Activated CD8-positive, alpha-beta T cell treated with anti-CD3 and anti-CD28 coated beads, Interleukin-2, amount 10 ng/mL, durations not matched to agents 7 days and 5 days (primary cell): ENCODE data around the gene REEP6. TPM values are rescaled to one million over a fixed set of nuclear protein-coding genes. Genes with fewer than 3 reads are reported as not detected.
"Not testable (repeated sequence)": the region's sequence is repeated elsewhere in the genome, so short reads cannot be mapped to it uniquely, and the experiment has no call there.

Experiments used
- ATAC-seq: fragments of 150-1000 bp; cut with Tn5 transposase; one replicate; pipeline ENCODE4 v1.10.0; 2021; ENCODE audit warnings: moderate library complexity
- CTCF ChIA-PET: fragments of 350-600 bp; sonication (Branson Sonifier 250); formaldehyde crosslinking; loops from one replicate; lab custom pipeline; 2021; ENCODE audit warnings: antibody characterized with exemption; lab: Charles Lee
- POLR2A ChIA-PET: fragments of 350-600 bp; sonication (Branson Sonifier 250); formaldehyde crosslinking; loops from one replicate; lab custom pipeline; 2021; ENCODE audit warnings: antibody characterized with exemption; lab: Charles Lee
- DNase-seq: peaks from one replicate; pipeline ENCODE4 v3.0.0-alpha.2; 2020
- H3K27ac Mint-ChIP-seq: one replicate; pipeline ENCODE4 v1.8.0; 2021; ENCODE audit warnings: mild to moderate bottlenecking, mixed read lengths
- H3K27me3 Mint-ChIP-seq: one replicate; pipeline ENCODE4 v1.8.0; 2021; ENCODE audit warnings: low read depth, mixed read lengths
- H3K36me3 Mint-ChIP-seq: one replicate; pipeline ENCODE4 v1.8.0; 2021; ENCODE audit warnings: low read depth, mixed read lengths
- H3K4me1 Mint-ChIP-seq: one replicate; pipeline ENCODE4 v1.8.0; 2021; ENCODE audit warnings: low read depth, mixed read lengths
- H3K4me3 Mint-ChIP-seq: one replicate; pipeline ENCODE4 v1.8.0; 2021; ENCODE audit warnings: mild to moderate bottlenecking, mixed read lengths
- H3K9me3 Mint-ChIP-seq: one replicate; pipeline ENCODE4 v1.8.0; 2022; ENCODE audit warnings: mixed read lengths; ENCODE audit not compliant: insufficient read depth
- total RNA-seq, 2 experiments: library from RNA; stranded (reverse); gene quantifications; one replicate each; pipeline ENCODE4 v1.2.3, GENCODE V29; 2021

REEP6 gene
- total RNA-seq, 2 experiments from 2014 or later: 1.7 to 1.9 TPM

- ChIA-PET CTCF (no interaction called here), POLR2A (no interaction called here)
- Mint-ChIP-seq H3K27me3 (peaks cover 23% of the 10 kb centered on the region), H3K36me3 (no peaks in the 10 kb centered on the region), H3K27ac (no peak overlapping the region), H3K4me3 (no peak overlapping the region), H3K4me1 (peaks cover 2% of the 10 kb centered on the region), H3K9me3 (no peaks in the 10 kb centered on the region)
- no peak for ATAC-seq
- DNase-seq: no peak
Measured at GRCh38 chr19:1526979-1527649, 36.1 kb downstream of the REEP6 start.

GRCh38 chr19:1527650-1528309, 36.8 kb downstream of the REEP6 start:
- Mint-ChIP-seq H3K9me3 (no peaks in the 10 kb centered on the region), H3K36me3 (no peaks in the 10 kb centered on the region), H3K27me3 (peaks cover 23% of the 10 kb centered on the region), H3K4me3 (no peak overlapping the region), H3K4me1 (peaks cover 2% of the 10 kb centered on the region), H3K27ac (no peak overlapping the region)
- POLR2A ChIA-PET: no interaction called here
- ATAC-seq (no peak), DNase-seq (no peak)
- CTCF ChIA-PET: no interaction called here

GRCh38 chr19:1528596-1529429, 37.8 kb downstream of the REEP6 start:
- no peaks in the 10 kb centered on the region for H3K36me3 Mint-ChIP-seq
- no peak for ATAC-seq
- no peaks in the 10 kb centered on the region for H3K9me3 Mint-ChIP-seq
- peaks cover 19% of the 10 kb centered on the region for H3K27me3 Mint-ChIP-seq
- no peak overlapping the region for H3K27ac Mint-ChIP-seq
- H3K4me1 Mint-ChIP-seq: peaks cover 2% of the 10 kb centered on the region
- ChIA-PET CTCF (no interaction called here), POLR2A (no interaction called here)
- H3K4me3 Mint-ChIP-seq: no peak overlapping the region
- no peak for DNase-seq

DNA sequence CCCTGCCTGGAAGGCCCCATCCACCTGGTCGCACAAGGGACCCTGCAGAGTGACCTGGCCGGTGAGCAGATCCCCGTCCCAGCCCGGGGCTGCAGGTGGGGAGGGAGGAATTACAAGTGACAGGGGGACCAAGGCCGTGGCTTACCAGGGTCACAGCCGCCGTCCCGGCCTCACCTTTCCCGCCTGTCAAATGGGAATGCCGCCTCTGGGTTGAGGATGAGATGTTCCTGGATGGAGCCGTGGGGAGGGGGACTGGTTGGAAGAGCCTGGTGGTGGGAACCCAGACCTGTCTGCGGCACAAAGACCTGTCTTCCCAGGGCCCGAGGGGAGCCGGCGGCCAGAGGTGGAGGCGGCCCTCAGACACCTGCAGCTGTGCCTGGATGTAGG, 38.4 kb downstream of the REEP6 start:
- Mint-ChIP-seq H3K9me3 (no peaks in the 10 kb centered on the region), H3K4me3 (no peak overlapping the region), H3K36me3 (no peaks in the 10 kb centered on the region), H3K27ac (no peak overlapping the region), H3K4me1 (peaks cover 2% of the 10 kb centered on the region), H3K27me3 (peaks cover 17% of the 10 kb centered on the region)
- no peak for ATAC-seq
- ChIA-PET CTCF (no interaction called here), POLR2A (no interaction called here)
- no peak for DNase-seq

DNA sequence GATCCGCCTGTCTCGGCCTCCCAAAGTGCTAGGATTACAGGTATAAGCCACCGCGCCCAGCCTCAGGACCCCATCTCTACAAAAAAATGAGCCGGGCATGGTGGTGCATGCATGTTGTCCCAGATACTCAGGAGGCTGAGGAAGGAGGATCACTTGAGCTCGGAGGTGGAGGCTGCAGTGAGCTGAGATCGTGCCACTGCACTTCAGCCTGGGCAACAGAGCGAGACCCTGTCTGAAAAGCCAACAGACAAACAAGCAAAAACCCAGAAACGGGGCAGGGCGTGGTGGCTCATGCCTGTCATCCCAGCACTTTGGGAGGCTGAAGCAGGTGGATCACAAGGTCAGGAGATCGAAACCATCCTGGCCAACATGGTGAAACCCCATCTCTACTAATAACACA, 39.9 kb downstream of the REEP6 start:
- ATAC-seq, H3K36me3 Mint-ChIP-seq, DNase-seq, H3K27me3 Mint-ChIP-seq, H3K27ac Mint-ChIP-seq, CTCF ChIA-PET, POLR2A ChIA-PET, H3K9me3 Mint-ChIP-seq, H3K4me1 Mint-ChIP-seq, H3K4me3 Mint-ChIP-seq: not testable (repeated sequence)

DNA sequence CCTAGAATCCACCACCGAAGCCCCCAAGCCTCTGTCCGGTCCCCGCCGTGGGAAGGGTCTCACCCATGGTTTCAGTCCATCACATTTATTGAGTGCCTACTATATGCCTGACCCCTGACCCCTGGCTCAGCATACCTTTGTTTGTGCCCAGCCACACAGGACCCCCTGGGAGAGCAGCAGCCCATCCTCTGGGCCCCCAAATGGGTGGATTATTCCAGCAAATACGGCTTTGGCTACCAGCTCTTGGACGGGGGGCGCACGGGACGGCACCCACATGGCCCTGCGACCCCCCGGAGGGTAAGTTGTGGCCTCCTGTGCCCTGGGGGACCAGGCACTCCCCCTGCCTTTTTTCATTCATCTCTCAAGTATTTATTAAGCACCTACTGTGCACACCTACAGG, 40.6 kb downstream of the REEP6 start:
- Mint-ChIP-seq H3K27ac (no peak overlapping the region), H3K4me1 (no peaks in the 10 kb centered on the region), H3K9me3 (no peaks in the 10 kb centered on the region), H3K27me3 (no peaks in the 10 kb centered on the region), H3K4me3 (no peak overlapping the region), H3K36me3 (no peaks in the 10 kb centered on the region)
- ChIA-PET CTCF (no interaction called here), POLR2A (no interaction called here)
- no peak for DNase-seq
- ATAC-seq: no peak

DNA sequence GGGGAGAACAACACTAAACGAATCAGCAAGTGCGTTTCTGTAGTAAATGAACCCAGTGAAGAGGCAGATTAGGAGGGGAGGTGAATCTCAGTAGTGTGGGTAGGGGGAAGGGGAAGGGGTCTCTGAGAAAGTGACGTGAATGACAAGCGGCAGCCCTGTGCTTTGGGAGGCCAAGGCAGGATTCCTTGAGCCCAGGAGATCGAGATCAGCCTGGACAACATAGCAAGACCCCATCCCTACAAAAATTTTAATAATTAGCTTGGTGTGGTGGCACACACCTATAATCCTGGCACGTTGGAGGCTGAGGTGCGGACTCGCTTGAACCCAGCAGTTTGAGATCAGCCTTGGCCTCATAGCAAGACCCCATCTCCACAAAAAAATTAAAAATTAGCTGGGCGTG, 41.0 kb downstream of the REEP6 start:
- CTCF ChIA-PET: no interaction called here
- Mint-ChIP-seq H3K4me1 (no peaks in the 10 kb centered on the region), H3K4me3 (no peak overlapping the region), H3K36me3 (no peaks in the 10 kb centered on the region), H3K27me3 (no peaks in the 10 kb centered on the region), H3K9me3 (no peaks in the 10 kb centered on the region), H3K27ac (no peak overlapping the region)
- ATAC-seq: no peak
- POLR2A ChIA-PET: no interaction called here
- DNase-seq: no peak

GRCh38 chr19:1533510-1534150, 42.6 kb downstream of the REEP6 start:
- no peaks in the 10 kb centered on the region for H3K27me3 Mint-ChIP-seq
- H3K36me3 Mint-ChIP-seq: no peaks in the 10 kb centered on the region
- no peak for DNase-seq
- POLR2A ChIA-PET: no interaction called here
- no peak for ATAC-seq
- CTCF ChIA-PET: no interaction called here
- no peak overlapping the region for H3K4me3 Mint-ChIP-seq
- H3K9me3 Mint-ChIP-seq: no peaks in the 10 kb centered on the region
- H3K4me1 Mint-ChIP-seq: no peaks in the 10 kb centered on the region
- no peak overlapping the region for H3K27ac Mint-ChIP-seq

DNA sequence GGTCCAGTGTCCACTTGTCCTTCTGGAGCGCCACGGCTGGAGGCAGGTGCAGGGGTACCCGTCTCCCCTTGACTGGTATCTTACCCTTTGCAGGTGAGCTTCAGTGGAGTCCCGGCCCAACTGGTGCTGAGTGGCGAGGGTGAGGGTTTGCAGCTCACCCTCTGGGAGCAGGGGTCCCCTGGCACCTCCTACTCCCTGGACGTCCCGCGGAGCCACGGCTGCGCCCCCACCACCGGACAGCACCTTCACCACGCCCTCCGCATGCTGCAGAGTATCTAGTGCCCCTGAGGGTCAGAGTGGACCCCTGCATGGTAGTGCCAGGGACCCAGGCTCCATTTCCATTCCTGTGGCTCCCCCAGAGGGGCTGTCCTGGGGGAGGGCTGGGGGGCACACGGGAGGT, 44.0 kb downstream of the REEP6 start:
- Mint-ChIP-seq H3K4me1 (no peaks in the 10 kb centered on the region), H3K27ac (no peak overlapping the region), H3K4me3 (no peak overlapping the region), H3K36me3 (no peaks in the 10 kb centered on the region), H3K27me3 (no peaks in the 10 kb centered on the region), H3K9me3 (no peaks in the 10 kb centered on the region)
- no peak for ATAC-seq
- DNase-seq: no peak
- ChIA-PET POLR2A (no interaction called here), CTCF (no interaction called here)

GRCh38 chr19:1535699-1536098, 44.7 kb downstream of the REEP6 start:
- H3K27me3 Mint-ChIP-seq, H3K27ac Mint-ChIP-seq, DNase-seq, ATAC-seq, POLR2A ChIA-PET, H3K36me3 Mint-ChIP-seq, H3K4me1 Mint-ChIP-seq, H3K9me3 Mint-ChIP-seq, H3K4me3 Mint-ChIP-seq: not testable (repeated sequence)
- CTCF ChIA-PET: interaction anchor here (0.6 kb wide), 1 partner anchor 206 kb away, joined by 3 read pairs; no protein-coding TSS in a partner anchor

DNA sequence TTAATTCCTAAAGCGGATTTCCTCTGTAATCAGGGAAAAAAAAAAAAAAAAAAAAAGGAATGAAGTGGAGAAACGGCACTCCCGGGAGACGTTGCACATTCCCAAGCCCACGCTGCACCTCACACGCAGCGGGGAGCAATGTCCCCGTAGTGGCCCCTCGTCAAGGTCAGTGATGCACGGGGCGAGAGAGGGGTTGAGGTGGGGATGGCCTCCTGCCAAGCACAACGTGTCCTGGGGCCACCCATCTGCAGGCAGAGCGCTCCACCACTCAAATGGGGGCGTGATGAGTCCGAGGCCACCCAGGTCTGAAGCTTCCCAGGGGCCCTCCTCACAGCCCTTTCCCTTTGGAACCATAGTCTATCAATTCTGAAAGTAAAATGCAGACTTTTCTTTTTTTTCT, 48.0 kb downstream of the REEP6 start:
- no peaks in the 10 kb centered on the region for H3K36me3 Mint-ChIP-seq
- ChIA-PET CTCF (interaction anchor here (0.7 kb wide), 1 partner anchor 61 kb away, joined by 3 read pairs; no protein-coding TSS in a partner anchor), POLR2A (no interaction called here)

DNA sequence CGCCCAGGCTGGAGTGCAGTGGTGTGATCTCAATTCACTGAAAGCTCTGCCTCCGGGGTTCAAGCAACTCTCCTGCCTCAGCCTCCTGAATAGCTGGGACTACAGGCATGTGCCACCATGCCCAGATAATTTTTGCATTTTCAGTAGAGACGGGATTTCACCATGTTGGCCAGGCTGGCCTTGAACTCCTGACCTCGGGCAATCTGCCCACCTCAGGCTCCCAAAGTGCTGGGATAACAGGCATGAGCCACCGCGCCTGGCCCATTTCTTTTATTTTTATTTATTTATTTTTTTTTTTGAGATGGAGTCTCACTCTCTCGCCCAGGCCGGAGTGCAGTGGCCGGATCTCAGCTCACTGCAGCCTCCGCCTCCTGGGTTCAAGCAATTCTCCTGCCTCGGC, 48.8 kb downstream of the REEP6 start:
- H3K4me3 Mint-ChIP-seq, CTCF ChIA-PET, ATAC-seq, DNase-seq, POLR2A ChIA-PET, H3K9me3 Mint-ChIP-seq, H3K27ac Mint-ChIP-seq, H3K4me1 Mint-ChIP-seq, H3K36me3 Mint-ChIP-seq: not testable (repeated sequence)
- peaks cover 11% of the 10 kb centered on the region for H3K27me3 Mint-ChIP-seq

More for the DNA sequence above, 48.0 kb downstream of the REEP6 start:
- no peak for DNase-seq
- Mint-ChIP-seq H3K4me3 (no peak overlapping the region), H3K27me3 (peaks cover 11% of the 10 kb centered on the region), H3K9me3 (no peaks in the 10 kb centered on the region), H3K27ac (no peak overlapping the region), H3K4me1 (no peaks in the 10 kb centered on the region)
- ATAC-seq: no peak
